Panc1 (cell line): ENCODE data around the gene SENP1. TPM values are rescaled to one million over a fixed set of nuclear protein-coding genes. Genes with fewer than 3 reads are reported as not detected.

Experiments
- ATAC-seq: fragments of 200-7000 bp; cut with Tn5 transposase; 2 replicates; pipeline ENCODE4 v1.9.1; 2020; ENCODE audit warnings: mild to moderate bottlenecking, moderate library complexity
- BruUV-seq: library from RNA; stranded (reverse); fragments of 400-500 nt; replicated peaks from 2 replicates; lab custom pipeline; 2021; lab: Mats Ljungman, UMichigan
- CTCF ChIA-PET: fragments of 300-600 bp; sonication (Branson Sonifier 250); formaldehyde crosslinking; loops from one replicate; lab custom pipeline; 2022; ENCODE audit warnings: antibody characterized with exemption; lab: Charles Lee
- POLR2A ChIA-PET: fragments of 300-600 bp; sonication (Branson Sonifier 250); formaldehyde crosslinking; loops from one replicate; lab custom pipeline; 2022; ENCODE audit warnings: antibody characterized with exemption; lab: Charles Lee
- DNase-seq: peaks from one replicate; pipeline ENCODE4 v3.0.0-alpha.2; 2010; ENCODE audit warnings: low read depth, low spot score
- H3K27ac ChIP-seq: 2 replicates; pipeline ENCODE4 v1.5.1; 2011; ENCODE audit warnings: mild to moderate bottlenecking, low read length, inconsistent platforms
- H3K27me3 ChIP-seq: fragments of 200-500 bp; sonication (Bioruptor generic); 2 replicates; pipeline ENCODE4 v1.6.0; 2014; ENCODE audit warnings: low read length, inconsistent platforms; ENCODE audit not compliant: control insufficient read depth, insufficient read depth
- H3K36me3 ChIP-seq: fragments of 200-500 bp; sonication (Bioruptor generic); 2 replicates; pipeline ENCODE4 v1.5.1; 2014; ENCODE audit warnings: inconsistent platforms, mild to moderate bottlenecking, low read length, moderate library complexity; ENCODE audit not compliant: control insufficient read depth, insufficient read depth
- H3K4me1 ChIP-seq: 2 replicates; pipeline ENCODE4 v1.5.1; 2011; ENCODE audit warnings: inconsistent platforms, mild to moderate bottlenecking, low read length, moderate library complexity; ENCODE audit not compliant: control insufficient read depth, insufficient read depth
- H3K4me3 ChIP-seq, 2 experiments: 2 replicates each; pipeline ENCODE4 v1.5.1; 2011 to 2012; ENCODE audit warnings: low read depth in 2 of 2, low read length in 2 of 2, mild to moderate bottlenecking in 2 of 2, inconsistent platforms in 1 of 2, moderate library complexity in 1 of 2
- H3K9me3 ChIP-seq: fragments of 200-500 bp; sonication (Bioruptor generic); 2 replicates; pipeline ENCODE4 v1.5.1; 2014; ENCODE audit warnings: low read depth, mild to moderate bottlenecking, inconsistent platforms, low read length, moderate library complexity; ENCODE audit not compliant: control insufficient read depth, insufficient read depth
- POLR2AphosphoS5 ChIP-seq: IDR thresholded peaks from 2 replicates; pipeline ENCODE4 v1.6.1; 2012; ENCODE audit warnings: mild to moderate bottlenecking, low read depth, low read length, moderate library complexity
- SIN3A ChIP-seq: IDR thresholded peaks from 2 replicates; pipeline ENCODE4 v1.6.1; 2012; ENCODE audit warnings: low read depth, mild to moderate bottlenecking, low read length, moderate library complexity, borderline replicate concordance; ENCODE audit not compliant: insufficient read depth
- TCF7L2 ChIP-seq: IDR thresholded peaks from 2 replicates; pipeline ENCODE4 v1.6.1; 2011; ENCODE audit warnings: mild to moderate bottlenecking, low read depth, low read length, inconsistent platforms
- in situ Hi-C: cut with HindIII; loops from 2 replicates; pipeline ENCODE4 v1.10.0; 2016; ENCODE audit warnings: low sequenced_read_pairs, low pct_unique_long_range_greater_than_20kb
- intact Hi-C: fragments of 100-400 bp; cut with micrococcal nuclease; formaldehyde crosslinking; loops from one replicate; pipeline ENCODE4 v1.10.0; 2022; ENCODE audit not compliant: unreplicated experiment
- total RNA-seq: library from RNA; stranded (reverse); gene quantifications from one replicate; pipeline ENCODE4 v1.2.1, GENCODE V29; 2021; ENCODE audit not compliant: unreplicated experiment
- TF ChIP-seq, protein P1 (sequence below): fragments of 450-650 bp; IDR thresholded peaks from 2 replicates; pipeline ENCODE4 v1.5.1; 2017; ENCODE audit warnings: mild to moderate bottlenecking
- TF ChIP-seq, protein P2 (sequence below), 2 experiments: IDR thresholded peaks; 2 replicates each; pipeline ENCODE4 v1.6.1; 2011 to 2012; ENCODE audit warnings: low read depth in 2 of 2, control low read depth in 1 of 2, low read length in 1 of 2, mild to moderate bottlenecking in 1 of 2, moderate library complexity in 1 of 2; ENCODE audit not compliant: insufficient read depth in 1 of 2

The SENP1 gene
- total RNA-seq, 1 experiment from 2014 or later: 35.2 TPM

DNA sequence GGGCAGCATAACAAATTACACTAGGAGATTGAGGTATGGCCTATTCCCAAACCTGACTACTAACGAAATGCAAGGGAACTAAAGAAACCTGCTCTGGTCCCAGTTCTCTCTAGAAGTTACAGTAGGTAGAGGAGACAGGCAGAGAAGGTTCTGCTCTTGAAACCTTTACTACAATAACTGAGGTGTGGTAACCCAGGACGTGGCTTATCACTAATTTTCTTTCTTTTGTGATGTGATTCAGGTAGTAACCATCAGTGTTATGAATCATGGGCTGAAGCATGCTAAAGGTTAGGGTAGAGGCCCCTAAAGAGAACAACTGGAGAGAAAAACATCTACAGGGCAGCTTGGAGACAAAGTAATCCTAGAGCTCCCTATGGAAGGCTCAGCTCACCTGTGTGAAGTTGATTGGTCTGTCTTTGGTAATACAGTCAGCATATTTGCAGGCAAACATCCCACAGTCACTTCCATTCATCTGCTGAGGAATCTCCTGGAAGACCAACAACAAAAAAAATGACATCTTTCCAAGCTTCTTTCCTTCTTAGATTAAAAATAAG is 59.8 kb downstream of the SENP1 start:
- intact Hi-C loops (no loop called here), in situ Hi-C loops (no loop called here)
- TF ChIP-seq SIN3A: no peak
- TF ChIP-seq, protein P1, sequence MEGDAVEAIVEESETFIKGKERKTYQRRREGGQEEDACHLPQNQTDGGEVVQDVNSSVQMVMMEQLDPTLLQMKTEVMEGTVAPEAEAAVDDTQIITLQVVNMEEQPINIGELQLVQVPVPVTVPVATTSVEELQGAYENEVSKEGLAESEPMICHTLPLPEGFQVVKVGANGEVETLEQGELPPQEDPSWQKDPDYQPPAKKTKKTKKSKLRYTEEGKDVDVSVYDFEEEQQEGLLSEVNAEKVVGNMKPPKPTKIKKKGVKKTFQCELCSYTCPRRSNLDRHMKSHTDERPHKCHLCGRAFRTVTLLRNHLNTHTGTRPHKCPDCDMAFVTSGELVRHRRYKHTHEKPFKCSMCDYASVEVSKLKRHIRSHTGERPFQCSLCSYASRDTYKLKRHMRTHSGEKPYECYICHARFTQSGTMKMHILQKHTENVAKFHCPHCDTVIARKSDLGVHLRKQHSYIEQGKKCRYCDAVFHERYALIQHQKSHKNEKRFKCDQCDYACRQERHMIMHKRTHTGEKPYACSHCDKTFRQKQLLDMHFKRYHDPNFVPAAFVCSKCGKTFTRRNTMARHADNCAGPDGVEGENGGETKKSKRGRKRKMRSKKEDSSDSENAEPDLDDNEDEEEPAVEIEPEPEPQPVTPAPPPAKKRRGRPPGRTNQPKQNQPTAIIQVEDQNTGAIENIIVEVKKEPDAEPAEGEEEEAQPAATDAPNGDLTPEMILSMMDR: no peak
- TF ChIP-seq, protein P2, sequence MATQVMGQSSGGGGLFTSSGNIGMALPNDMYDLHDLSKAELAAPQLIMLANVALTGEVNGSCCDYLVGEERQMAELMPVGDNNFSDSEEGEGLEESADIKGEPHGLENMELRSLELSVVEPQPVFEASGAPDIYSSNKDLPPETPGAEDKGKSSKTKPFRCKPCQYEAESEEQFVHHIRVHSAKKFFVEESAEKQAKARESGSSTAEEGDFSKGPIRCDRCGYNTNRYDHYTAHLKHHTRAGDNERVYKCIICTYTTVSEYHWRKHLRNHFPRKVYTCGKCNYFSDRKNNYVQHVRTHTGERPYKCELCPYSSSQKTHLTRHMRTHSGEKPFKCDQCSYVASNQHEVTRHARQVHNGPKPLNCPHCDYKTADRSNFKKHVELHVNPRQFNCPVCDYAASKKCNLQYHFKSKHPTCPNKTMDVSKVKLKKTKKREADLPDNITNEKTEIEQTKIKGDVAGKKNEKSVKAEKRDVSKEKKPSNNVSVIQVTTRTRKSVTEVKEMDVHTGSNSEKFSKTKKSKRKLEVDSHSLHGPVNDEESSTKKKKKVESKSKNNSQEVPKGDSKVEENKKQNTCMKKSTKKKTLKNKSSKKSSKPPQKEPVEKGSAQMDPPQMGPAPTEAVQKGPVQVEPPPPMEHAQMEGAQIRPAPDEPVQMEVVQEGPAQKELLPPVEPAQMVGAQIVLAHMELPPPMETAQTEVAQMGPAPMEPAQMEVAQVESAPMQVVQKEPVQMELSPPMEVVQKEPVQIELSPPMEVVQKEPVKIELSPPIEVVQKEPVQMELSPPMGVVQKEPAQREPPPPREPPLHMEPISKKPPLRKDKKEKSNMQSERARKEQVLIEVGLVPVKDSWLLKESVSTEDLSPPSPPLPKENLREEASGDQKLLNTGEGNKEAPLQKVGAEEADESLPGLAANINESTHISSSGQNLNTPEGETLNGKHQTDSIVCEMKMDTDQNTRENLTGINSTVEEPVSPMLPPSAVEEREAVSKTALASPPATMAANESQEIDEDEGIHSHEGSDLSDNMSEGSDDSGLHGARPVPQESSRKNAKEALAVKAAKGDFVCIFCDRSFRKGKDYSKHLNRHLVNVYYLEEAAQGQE (IDR thresholded peaks at IDR 0.05; ENCODE audit: insufficient read depth in 1 of 2, low read depth in 2 of 2, low read length in 1 of 2): no peak
- no peak for TF ChIP-seq TCF7L2
- no peak for TF ChIP-seq POLR2AphosphoS5
- ATAC-seq: no peak
- ChIA-PET POLR2A (no interaction called here), CTCF (no interaction called here)
- Histone ChIP-seq H3K4me1 (no peaks in the 10 kb centered on the region), H3K27ac (no peak overlapping the region), H3K9me3 (no peaks in the 10 kb centered on the region), H3K27me3 (no peaks in the 10 kb centered on the region), H3K36me3 (peaks cover 13% of the 10 kb centered on the region), H3K4me3 (no peak overlapping the region)
- no peak for DNase-seq
- BruUV-seq: no TSS peak

DNA sequence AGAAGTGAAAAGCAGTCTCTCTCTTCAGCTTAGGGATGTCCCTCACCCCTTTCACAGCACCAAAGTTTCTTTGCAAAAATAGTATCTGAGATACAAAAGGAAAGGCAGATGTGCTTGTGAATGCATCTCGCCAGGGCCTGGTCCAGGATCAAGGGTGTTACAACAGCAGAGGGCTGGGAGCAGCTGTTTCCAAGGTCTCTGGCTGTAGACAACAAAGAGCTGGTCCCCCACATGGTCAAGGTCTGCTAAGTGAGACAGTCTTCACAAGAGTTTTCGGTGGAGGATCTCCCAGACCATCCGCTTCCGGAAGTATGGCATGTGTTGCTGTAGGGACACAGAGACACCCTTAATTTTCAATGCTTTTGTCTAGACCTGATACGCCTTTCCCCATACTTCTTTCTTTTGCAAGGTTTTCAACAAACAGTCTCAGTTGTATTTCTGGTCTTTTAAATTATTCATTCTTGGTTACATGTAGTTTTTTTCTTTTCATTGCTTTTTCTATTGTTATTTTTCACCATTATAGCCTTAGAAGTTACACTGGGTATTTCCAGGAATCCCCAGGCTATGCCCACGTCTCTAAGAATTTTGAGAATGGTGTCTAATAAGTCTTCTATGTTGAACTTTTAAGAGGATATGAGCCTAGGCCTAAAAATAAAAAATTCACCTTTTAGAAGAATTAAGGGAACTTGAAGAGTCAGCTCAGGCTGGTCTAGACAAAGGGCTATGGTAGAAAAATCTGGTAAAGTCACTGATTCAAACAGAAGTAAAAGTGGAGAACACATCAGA is 60.6 kb downstream of the SENP1 start:
- TF ChIP-seq TCF7L2: no peak
- TF ChIP-seq, protein P2 (IDR thresholded peaks at IDR 0.05; ENCODE audit: insufficient read depth in 1 of 2, low read depth in 2 of 2, low read length in 1 of 2): no peak
- TF ChIP-seq, protein P1: no peak
- TF ChIP-seq POLR2AphosphoS5: no peak
- TF ChIP-seq SIN3A: no peak
- Histone ChIP-seq H3K4me1 (no peaks in the 10 kb centered on the region), H3K36me3 (peaks cover 13% of the 10 kb centered on the region), H3K9me3 (no peaks in the 10 kb centered on the region), H3K27ac (no peak overlapping the region), H3K4me3 (no peak overlapping the region), H3K27me3 (no peaks in the 10 kb centered on the region)
- ATAC-seq (no peak), DNase-seq (no peak)
- in situ Hi-C loops (no loop called here), intact Hi-C loops (no loop called here)
- ChIA-PET CTCF (no interaction called here), POLR2A (no interaction called here)
- BruUV-seq: no TSS peak
